ENCODE data around the gene ZNF467. TPM values are rescaled to one million over a fixed set of nuclear protein-coding genes. Genes with fewer than 3 reads are reported as not detected.

ZNF467 gene
- total and polyA plus RNA-seq, 2 of the 8 experiments (the other 6 are each of a cell fraction or from before 2014, with no cell fraction given): 0.50 to 0.51 TPM

GRCh38 chr7:149816794-149817193, 43.4 kb upstream of the ZNF467 start (continued):
- TF ChIP-seq CHD7 (IDR thresholded peaks at IDR 0.05; ENCODE audit: insufficient replicate concordance, low read length) (no peak), TBP (IDR thresholded peaks at IDR 0.05; ENCODE audit: low read depth, low read length) (no peak), RNF2 (IDR thresholded peaks at IDR 0.05; ENCODE audit: borderline replicate concordance, low read depth, low read length, missing control alignments, poor library complexity, severe bottlenecking) (no peak), CHD2 (IDR thresholded peaks at IDR 0.05; ENCODE audit: low read length) (no peak), NANOG (IDR thresholded peaks at IDR 0.05; ENCODE audit: insufficient read depth, low read depth, low read length, poor library complexity, severe bottlenecking) (no peak), ZNF274 (IDR thresholded peaks at IDR 0.05; ENCODE audit: borderline replicate concordance, extremely low read depth, low read length) (no peak), SIX5 (IDR thresholded peaks at IDR 0.05; ENCODE audit: low read depth, low read length) (no peak), CTCF (IDR thresholded peaks at IDR 0.05; ENCODE audit: control extremely low read depth in 1 of 3, insufficient read depth in 1 of 3, low read depth in 1 of 3, low read length in 3 of 3) (no peak)

All from H1 (cell line).